ENCODE results near the gene CBLC.

Gene CBLC, protein sequence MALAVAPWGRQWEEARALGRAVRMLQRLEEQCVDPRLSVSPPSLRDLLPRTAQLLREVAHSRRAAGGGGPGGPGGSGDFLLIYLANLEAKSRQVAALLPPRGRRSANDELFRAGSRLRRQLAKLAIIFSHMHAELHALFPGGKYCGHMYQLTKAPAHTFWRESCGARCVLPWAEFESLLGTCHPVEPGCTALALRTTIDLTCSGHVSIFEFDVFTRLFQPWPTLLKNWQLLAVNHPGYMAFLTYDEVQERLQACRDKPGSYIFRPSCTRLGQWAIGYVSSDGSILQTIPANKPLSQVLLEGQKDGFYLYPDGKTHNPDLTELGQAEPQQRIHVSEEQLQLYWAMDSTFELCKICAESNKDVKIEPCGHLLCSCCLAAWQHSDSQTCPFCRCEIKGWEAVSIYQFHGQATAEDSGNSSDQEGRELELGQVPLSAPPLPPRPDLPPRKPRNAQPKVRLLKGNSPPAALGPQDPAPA

GRCh38 chr19:44777715-44778347, at the start of gene CBLC:
TSS of gene CBLC (plus strand) at chr19:44777890. CDS start at chr19:44777932, 42 bp downstream.
- no peak for DNase-seq (ENCODE audit: low read depth)
- TF ChIP-seq, protein P1, sequence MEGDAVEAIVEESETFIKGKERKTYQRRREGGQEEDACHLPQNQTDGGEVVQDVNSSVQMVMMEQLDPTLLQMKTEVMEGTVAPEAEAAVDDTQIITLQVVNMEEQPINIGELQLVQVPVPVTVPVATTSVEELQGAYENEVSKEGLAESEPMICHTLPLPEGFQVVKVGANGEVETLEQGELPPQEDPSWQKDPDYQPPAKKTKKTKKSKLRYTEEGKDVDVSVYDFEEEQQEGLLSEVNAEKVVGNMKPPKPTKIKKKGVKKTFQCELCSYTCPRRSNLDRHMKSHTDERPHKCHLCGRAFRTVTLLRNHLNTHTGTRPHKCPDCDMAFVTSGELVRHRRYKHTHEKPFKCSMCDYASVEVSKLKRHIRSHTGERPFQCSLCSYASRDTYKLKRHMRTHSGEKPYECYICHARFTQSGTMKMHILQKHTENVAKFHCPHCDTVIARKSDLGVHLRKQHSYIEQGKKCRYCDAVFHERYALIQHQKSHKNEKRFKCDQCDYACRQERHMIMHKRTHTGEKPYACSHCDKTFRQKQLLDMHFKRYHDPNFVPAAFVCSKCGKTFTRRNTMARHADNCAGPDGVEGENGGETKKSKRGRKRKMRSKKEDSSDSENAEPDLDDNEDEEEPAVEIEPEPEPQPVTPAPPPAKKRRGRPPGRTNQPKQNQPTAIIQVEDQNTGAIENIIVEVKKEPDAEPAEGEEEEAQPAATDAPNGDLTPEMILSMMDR (IDR thresholded peaks at IDR 0.05; ENCODE audit: insufficient read depth, low read depth, low read length, missing control alignments): no peak
- no peak within 1 kb of the TSS for H3K4me3 ChIP-seq (ENCODE audit: low read depth, low read length)

DNA sequence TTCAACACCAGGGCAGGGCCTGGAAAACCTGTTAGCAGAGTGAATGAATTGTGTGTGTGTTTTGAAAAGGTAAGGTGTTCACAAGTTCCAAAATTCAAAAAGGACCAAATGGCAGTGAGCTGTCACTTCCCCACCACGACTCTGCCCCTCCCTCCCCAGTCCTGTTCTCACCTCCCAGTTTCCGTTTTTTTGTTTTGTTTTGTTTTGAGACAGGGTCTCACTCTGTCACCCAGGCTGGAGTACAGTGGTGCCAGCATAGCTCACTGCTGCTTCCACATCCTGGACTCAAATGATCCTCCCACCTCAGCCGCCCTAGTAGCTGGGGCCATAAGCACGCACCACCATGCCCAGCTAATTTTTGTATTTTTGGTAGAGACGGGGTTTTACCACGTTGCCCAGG, 49.5 kb upstream of the CBLC start:
- H3K4me3 ChIP-seq (ENCODE audit: low read depth, low read length): no peak overlapping the region
- TF ChIP-seq, protein P1 (IDR thresholded peaks at IDR 0.05; ENCODE audit: insufficient read depth, low read depth, low read length, missing control alignments): no peak

GRCh38 chr19:44729516-44730033, 48.1 kb upstream of the CBLC start:
- no peak for DNase-seq (ENCODE audit: low read depth)
- H3K4me3 ChIP-seq (ENCODE audit: low read depth, low read length): no peak overlapping the region
- TF ChIP-seq, protein P1 (IDR thresholded peaks at IDR 0.05; ENCODE audit: insufficient read depth, low read depth, low read length, missing control alignments): no peak

More for the DNA sequence above, 49.5 kb upstream of the CBLC start:
- DNase-seq (ENCODE audit: low read depth): no peak

DNA sequence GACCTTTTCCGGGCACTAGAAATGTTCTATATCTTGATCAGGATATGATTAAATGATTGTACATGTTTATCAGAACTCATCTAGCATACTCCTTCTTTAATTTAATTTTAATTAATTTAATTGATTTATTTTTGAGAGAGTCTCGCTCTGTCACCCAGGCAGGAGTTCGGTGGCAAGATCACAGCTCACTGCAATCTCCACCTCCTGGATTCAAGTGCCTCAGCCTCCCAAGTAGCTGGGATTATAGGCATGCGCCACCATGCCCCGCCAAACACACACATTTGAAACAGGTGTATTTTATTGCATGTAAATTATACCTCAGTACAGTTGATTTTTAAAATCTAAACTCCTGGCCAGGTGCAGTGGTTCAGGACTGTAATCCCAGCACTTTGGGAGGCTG, 46.6 kb upstream of the CBLC start:
- no peak for DNase-seq (ENCODE audit: low read depth)
- TF ChIP-seq, protein P1 (IDR thresholded peaks at IDR 0.05; ENCODE audit: insufficient read depth, low read depth, low read length, missing control alignments): no peak
- H3K4me3 ChIP-seq (ENCODE audit: low read depth, low read length): no peak overlapping the region

DNA sequence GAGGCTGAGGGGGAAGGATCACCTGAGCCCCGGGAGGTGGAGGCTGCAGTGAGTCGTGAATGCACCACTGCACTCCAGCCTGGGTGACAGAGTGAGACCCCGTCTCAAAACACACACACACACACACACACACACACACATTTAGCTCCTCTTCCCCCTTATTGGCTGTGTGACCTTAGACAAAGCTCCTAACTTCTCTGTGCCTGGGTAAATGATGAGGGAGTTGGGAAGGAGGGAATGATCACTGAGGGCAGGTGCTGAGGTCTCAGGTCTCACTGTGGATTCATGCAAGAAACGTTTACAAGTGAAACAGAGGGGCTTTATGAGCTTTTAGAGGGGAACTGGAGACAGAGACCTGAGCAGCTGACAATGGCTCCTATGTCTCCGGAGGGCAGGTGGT, 46.1 kb upstream of the CBLC start:
- no peak overlapping the region for H3K4me3 ChIP-seq (ENCODE audit: low read depth, low read length)
- TF ChIP-seq, protein P1 (IDR thresholded peaks at IDR 0.05; ENCODE audit: insufficient read depth, low read depth, low read length, missing control alignments): no peak
- DNase-seq (ENCODE audit: low read depth): no peak

DNA sequence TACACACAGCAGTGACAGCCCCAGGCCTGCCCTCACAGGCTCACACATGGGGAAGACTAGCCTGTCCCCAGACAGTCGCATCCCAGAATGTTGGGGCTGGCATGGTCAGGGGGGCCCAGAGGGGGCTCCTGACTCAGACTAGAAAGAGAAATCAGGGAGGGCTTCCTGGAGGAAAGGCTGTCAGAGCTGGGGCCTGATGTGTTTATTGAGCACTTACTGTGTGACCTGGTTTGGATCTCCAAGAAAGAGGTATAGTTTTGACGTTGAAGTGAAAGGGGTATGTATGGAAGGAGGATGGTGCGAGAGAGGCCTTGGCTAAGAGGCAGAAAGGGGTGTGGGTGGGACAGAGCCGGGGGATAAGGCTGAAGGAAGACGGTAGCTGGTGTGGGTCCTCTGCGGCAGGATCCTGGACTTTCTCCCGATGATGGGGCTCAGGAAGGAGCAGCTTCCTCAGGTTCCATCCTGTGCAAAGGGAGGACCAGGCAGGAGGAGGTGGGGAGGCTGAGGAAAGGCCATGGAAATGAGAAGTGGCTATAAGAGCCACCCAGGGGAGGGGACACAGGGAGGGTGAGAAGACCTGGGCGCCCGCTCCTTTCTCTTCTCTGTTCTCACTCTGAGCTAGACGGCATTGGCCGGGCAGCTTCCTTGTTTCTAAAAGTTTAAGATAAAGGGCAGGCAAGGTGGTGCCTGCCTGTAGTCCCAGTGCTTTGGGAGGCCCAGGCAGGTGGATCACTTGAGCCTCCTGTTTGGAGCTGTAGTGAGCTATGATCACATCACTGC, 45.3 kb upstream of the CBLC start:
- no peak for DNase-seq (ENCODE audit: low read depth)
- TF ChIP-seq, protein P1 (IDR thresholded peaks at IDR 0.05; ENCODE audit: insufficient read depth, low read depth, low read length, missing control alignments): no peak
- no peak overlapping the region for H3K4me3 ChIP-seq (ENCODE audit: low read depth, low read length)

Data from GM12865 (cell line).